ENCODE data around the gene METTL13. TPM values are rescaled to one million over a fixed set of nuclear protein-coding genes. Genes with fewer than 3 reads are reported as not detected.
"Not testable (repeated sequence)": the region's sequence is repeated elsewhere in the genome, so short reads cannot be mapped to it uniquely, and the experiment has no call there.

Gene METTL13
- total RNA-seq, 1 experiment from 2014 or later: 22.0 TPM

DNA sequence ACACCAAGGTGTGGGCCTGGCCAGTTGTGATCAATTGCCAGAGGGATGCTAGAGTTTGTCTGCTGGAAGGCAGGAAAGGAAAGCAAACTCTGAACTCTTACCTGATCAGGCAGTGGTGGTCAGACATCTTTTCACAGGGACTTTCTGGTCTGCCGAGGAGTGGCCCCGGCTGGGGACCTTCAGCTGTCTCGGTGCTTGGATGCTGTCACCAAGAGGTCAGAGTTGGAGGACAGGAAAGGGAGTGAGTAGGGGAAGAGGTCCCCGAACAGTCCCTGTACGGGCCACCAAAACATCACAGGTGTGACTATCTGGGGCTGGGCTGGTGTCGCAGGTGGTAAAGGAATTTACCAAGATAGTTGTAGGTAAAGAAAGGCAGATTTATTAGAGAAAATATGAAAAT lies 17.7 kb upstream of the METTL13 start:
- no peak for DNase-seq (ENCODE audit: low read depth)

DNA sequence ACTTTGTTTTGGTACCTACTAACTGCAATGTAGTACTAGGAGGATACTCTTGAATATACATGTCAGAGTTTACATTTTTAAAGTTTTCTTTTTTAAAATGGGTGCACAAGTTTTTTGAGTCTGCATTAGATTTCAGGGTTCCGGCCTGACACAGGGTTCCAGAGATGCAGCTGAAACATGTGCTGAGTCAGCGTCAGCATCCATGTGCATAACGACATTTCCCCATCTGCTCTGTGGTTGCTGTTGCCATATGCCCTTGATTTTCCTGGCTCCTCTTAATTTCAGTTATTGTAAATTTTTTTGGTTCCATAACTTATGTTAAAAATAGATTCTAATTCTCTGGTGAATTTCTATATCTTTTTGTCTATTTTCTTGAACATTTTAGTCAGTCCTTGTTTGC lies 12.3 kb upstream of the METTL13 start:
- DNase-seq (ENCODE audit: low read depth): no peak

DNA sequence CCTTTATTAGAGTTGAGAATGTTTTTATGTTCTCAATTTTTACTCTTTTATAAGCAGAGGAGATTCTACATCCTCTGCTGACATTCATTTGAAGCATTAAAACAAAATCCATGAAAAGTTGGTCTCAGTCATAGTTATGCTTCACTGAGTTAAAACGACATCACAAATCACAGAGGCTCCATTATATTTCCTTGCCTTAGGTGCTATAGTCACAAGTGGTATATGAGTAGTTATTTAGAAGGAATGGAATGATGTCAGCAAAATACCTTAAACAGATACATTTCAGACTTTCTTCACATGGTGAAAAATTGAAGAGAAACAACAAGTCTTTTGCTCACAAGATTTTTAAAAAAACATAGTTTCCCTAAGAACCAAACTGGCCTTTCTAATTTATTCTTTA lies 11.7 kb upstream of the METTL13 start:
- no peak for DNase-seq (ENCODE audit: low read depth)

DNA sequence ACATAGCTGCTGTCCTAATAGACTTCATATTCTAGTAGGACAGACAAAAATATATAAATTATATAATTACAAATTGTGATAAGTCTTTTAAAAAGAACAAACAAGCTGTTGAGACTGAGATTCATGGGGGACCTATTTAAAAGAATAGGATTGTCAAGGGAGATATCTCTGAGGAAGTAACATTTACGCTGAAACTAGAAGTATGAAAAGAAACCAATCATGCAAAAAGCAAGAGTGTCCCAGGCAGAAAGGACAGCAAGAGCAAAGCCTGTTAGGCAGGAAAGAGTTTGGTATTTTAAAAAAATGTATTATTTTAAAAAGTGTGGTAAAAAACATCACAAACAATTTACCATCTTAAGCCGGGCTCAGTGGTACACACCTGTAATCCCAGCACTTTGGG lies 9.1 kb upstream of the METTL13 start:
- no peak for DNase-seq (ENCODE audit: low read depth)

DNA sequence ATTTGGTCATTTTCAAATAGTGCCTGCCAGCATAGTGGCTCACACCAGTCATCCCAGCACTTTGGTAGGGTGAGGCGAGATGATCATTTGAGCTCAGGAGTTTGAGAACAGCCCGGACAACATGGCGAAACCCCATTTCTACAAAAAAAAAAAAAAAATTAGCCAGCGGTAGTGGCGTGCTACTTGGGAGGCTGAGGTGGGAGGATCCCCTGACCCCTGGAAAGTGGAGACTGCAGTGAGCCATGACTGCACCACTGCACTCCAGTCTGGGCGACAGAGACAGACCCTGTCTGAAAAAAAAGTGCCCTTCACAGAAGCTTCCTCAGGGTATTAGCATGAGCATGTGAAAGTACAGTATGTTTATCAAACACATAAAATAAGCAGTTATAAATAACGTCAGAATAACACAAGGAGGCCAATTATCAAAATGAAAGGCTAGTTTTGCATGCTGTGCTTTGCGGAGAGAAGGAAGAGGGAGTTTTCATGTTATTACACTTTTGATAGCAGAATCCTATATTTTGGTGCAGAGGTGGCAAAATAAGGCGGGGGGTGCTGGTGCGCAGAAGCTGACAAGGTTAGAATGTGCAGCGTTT lies 781 bp upstream of the METTL13 start:
- peak; percentile 14 for DNase-seq (ENCODE audit: low read depth)

DNA sequence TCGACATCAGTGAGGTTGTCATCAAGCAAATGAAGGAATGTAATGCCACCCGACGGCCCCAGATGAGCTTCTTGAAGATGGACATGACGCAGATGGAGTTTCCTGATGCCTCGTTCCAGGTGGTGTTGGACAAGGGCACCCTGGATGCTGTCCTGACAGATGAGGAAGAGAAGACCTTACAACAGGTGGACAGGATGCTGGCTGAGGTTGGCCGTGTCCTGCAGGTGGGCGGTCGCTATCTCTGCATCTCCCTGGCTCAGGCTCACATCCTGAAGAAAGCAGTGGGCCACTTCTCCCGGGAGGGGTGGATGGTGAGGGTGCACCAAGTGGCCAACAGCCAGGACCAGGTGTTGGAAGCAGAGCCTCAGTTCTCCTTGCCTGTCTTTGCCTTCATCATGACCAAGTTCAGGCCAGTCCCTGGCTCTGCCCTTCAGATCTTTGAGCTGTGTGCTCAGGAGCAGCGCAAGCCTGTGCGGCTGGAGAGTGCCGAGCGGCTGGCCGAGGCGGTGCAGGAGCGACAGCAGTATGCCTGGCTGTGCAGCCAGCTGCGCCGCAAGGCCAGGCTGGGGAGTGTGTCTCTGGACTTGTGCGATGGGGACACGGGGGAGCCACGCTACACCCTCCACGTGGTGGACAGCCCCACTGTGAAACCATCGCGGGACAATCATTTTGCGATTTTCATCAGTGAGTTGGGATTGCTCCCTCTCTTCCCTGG lies 2.5 kb downstream of the METTL13 start:
- no peak for DNase-seq (ENCODE audit: low read depth)

DNA sequence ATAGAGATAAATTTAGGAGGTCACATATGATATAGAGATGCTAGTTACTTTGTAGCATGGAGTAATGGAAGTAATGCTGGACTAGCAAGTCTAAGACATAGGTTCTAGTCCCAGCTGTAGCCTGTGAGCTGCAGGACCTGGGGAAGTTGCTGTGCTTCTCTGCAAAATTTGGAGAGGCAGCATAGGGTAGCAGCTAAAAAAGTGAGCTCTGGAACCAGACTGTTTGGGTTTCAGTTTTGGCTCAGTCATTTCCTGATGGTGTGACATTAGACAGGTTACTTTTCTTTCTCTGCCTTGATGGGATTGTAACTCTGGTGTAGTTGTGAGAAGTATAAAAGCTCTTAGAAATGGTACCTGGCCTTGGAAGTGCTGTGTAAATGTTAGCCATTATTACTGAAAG lies 3.3 kb downstream of the METTL13 start:
- no peak for DNase-seq (ENCODE audit: low read depth)

DNA sequence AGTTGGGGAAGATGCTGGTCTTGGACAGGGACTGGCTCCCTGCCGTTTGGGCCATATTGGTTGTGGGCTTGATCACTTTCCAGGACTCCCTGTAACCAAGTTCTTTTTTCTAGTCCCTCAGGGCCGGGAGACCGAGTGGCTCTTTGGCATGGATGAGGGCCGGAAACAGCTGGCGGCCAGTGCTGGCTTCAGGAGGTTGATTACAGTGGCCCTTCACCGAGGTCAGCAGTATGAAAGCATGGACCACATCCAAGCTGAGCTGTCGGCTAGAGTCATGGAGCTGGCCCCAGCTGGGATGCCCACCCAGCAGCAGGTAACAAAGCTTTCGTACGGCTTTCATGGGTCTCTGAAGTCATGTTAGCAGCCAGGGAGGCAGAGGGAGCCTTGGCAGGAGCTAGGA lies 4.3 kb downstream of the METTL13 start:
- DNase-seq (ENCODE audit: low read depth): peak; percentile 46

DNA sequence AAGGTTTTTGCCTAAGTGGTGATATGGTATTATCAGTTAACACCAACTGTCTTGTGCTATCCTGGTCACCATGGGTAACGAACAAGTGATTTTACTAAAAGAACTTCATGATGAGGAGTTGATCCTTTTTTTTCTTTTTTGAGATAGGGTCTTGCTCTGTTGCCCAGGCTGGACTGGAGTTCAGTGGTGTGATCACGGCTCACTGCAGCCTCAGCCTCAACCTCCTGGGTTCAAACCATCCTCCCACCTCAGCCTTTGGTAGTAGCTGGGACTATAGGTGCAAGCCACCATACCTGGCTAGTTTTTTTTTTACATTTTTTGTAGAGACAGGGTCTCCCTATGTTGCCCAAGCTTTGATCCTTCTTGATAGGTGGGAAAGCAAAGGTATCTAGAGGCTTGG lies 5.1 kb downstream of the METTL13 start:
- DNase-seq (ENCODE audit: low read depth): no peak

DNA sequence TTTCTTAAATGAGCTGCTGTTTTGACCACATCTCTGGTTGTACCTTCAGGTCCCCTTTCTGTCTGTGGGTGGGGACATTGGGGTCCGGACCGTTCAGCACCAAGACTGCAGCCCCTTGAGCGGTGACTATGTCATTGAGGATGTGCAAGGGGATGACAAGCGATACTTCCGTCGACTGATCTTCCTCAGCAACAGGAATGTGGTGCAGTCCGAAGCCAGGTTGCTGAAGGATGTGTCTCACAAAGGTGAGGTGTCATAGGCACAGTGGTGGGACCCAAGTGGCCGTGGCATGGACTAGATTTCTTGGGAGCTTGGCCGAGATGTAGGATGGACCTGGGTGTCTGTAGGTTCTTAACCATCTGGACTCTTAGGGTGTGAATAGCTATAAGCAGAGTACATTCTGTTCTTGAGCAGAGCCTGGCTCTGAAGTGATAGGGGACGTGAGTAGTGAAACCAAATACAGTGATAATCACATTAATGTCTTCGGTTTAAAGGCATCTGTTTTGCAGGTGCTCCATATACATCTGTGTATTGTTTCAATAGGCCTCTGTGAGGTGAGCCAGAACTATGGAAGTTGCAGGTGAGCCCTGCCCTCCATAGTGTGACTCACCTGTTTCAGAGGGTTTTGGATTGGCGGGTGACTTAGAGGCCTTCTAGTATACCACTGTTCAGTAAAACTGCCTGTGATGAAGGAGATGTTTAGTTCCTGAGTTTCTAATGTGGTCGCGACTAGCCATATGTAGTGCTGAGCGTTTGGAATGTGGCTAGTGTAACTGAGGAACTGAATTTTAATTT lies 6.4 kb downstream of the METTL13 start:
- DNase-seq (ENCODE audit: low read depth): no peak

DNA sequence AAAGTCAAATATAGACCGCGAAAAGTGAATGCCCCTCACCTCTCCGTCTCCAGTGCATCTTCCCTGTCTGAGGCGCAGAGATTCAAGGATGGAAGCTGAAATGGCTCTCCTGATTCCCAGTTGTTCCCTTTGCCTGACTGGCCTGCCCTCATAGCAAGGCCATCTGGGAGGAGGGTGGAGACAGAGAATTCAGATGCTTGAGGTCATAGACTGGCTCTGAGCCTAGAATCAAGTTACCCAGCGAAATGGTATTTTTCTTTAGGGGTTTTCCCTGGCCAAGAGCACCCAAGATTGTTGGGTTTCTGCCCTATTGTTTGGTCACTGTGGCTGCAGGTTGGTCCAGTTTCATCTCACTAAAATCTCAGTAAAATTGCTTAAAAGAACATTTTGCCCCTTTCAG lies 7.2 kb downstream of the METTL13 start:
- DNase-seq (ENCODE audit: low read depth): peak; percentile 90

DNA sequence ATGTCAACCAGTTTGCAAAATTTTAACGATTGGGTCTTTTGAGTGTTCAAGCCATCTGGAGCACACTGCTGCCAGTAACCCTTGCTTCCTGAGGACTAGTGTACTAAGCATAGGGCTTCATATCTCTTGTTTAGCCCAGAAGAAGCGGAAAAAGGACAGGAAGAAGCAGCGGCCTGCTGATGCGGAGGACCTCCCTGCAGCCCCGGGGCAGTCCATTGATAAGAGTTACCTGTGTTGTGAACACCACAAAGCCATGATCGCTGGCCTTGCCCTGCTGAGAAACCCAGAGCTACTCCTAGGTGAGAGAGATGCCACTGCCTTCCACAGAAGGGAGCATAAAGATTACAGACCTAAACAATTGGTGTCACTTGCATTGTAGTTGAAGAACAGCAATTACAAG lies 8.9 kb downstream of the METTL13 start:
- DNase-seq (ENCODE audit: low read depth): no peak

DNA sequence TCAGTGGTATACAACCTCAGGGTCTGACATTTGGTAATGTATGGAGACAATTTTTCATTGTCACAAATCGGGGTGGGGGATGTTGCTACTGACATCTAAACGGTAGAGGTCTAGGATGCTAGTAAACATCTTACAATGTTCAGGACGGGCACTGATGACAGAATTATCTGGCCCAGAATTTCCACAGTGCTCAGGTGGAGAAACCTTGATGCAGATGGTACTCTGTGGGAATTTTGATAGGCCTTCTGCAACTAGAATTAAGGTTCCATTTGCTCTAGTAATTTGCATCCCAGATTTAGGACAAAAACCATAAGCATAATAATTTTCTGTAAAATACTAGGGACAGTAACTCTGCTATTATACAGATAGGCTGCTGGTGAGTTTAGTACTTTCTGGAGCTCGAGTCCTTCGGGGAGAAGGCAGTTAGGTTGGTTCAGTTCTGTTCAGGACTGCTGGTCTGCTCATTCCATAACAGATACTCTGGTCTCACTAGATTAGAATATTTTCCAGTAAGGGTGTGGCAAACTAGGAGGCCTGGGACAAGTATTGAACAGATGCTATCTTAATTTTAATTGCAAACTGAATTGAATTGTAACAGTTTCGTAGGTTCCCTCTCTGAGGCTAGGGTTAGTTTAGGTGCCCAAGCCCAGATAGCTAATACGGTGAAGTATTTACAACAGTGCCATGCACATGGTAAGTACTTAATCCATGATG lies 11.4 kb downstream of the METTL13 start:
- DNase-seq (ENCODE audit: low read depth): no peak

DNA sequence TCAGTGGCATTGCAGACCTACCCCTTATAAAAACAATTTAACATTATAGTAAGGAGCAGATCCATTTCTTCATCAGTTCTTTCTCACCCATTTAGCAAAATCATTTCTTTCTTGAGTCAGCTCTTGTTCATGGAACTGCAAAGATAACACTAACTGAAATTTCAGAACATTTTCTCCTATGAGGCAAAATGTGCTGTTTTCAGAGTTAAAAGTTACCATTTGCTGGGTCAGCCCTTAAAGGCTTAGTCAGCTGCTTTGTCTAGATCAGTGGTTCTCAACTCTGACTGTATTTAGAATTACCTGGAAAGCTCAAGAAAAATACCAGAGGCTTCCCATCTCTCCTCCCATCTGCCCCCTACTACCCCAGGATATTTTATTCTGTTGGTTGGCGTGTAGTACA lies 12.2 kb downstream of the METTL13 start:
- DNase-seq (ENCODE audit: low read depth): no peak

DNA sequence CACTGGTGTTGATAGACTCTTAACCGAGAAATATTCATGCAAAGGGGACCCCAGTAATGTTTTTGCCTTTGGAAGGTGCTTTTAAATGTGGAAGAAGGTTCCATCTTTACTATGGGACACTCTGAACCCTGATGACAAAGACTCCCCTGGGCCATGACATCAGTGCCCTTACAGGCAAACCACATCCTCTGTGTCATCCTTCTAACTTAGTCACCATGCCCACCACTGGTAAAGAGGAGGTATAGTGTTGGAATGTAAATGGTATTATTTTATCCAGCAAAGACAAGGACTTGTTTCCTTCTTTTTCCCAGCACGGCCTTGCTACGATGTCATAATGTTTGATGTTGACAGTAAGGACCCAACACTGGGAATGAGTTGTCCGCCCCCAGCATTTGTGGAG lies 12.6 kb downstream of the METTL13 start:
- DNase-seq (ENCODE audit: low read depth): peak; percentile 91

DNA sequence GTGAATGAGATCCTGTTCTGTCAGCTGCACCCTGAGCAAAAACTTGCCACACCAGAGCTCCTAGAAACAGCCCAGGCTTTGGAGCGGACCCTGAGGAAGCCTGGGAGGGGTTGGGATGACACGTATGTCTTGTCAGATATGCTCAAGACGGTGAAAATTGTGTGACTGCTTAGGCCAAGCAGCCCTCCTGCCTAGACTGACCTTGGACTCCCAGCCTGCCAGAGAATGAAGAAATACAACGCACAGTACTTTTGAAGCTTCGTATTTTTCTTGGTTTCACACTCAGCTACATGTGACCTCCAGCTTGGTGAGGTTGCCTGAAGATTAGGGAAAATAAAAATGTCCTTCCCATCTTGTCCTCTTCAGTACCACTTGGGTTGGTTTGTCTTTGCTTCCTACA lies 15.1 kb downstream of the METTL13 start:
- no peak for DNase-seq (ENCODE audit: low read depth)

DNA sequence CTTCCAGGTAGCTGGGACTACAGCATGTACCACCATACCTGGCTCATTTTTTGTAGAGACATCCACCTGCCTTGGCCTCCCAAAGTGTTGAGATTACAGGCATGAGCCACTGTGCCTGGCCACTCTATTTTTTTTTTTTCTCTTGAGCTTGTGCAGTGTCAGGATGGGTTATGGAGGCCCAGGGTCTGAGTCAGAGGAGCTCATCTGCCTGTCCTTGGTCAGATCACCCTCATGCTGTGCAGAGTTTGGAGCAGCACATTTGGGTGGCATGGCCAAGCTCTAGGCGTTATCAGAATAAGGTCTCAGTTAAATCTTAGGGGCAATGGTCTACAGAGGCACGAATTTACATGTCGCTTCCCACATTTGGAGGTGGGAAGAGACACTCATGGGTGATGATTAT lies 16.9 kb downstream of the METTL13 start:
- no peak for DNase-seq (ENCODE audit: low read depth)

DNA sequence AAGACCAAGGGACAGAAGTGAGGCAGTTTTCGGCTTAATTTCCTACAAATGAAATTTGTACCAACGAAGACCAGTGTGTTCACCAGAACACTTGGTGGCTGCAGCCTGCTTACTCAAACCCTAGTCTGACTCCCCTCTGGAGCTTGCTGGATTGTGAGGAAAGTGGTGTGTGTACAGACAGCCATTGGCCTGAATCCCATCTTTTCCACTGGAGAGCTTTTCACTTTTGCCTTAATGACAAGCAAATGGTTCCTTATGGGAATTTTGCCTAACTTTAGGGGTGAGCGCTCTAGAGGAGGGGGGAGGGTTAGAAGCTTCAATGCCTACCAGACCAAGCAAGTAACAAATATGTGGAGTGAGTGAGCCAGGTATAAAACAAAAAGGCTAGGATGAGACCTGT lies 17.3 kb downstream of the METTL13 start:
- DNase-seq (ENCODE audit: low read depth): no peak

DNA sequence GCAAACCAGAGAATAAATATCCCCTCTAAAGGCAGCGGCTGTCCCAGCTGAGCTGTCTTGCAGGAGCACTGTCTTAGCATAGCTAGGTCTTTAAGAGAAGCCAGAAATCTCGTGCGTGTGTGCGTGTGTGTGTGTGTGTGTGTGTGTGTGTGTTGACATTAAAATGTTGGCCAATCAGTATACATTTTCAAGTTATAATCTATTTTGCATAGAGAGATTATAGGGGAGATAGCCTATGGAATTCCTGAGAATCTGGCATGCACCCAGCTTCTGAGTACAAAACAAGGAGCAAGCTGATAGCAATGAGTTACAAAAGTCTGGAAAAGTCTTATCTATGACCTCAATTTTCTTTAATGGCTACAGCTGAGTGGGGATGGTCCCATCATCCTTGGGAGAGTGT lies 17.7 kb downstream of the METTL13 start:
- no peak for DNase-seq (ENCODE audit: low read depth)

DNA sequence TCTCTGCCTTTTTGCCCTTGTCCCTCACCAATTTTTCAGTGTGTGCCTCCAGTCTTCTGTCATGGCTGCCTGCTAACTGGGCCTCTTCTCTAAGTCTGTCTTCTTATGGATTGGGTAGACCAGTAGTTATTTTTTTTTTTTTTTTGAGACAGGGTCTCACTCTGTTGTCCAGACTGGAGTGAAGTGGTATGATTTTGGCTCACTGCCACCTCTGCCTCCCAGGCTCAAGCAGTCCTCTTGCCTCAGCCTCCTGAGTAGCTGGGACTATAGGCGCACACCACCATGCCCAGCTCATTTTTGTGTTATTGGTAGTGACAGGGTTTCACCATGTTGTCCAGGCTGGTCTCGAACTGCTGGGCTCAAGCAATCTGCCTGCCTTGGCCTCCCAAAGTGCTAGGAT lies 18.2 kb downstream of the METTL13 start:
- not testable (repeated sequence) for DNase-seq (ENCODE audit: low read depth)

DNA sequence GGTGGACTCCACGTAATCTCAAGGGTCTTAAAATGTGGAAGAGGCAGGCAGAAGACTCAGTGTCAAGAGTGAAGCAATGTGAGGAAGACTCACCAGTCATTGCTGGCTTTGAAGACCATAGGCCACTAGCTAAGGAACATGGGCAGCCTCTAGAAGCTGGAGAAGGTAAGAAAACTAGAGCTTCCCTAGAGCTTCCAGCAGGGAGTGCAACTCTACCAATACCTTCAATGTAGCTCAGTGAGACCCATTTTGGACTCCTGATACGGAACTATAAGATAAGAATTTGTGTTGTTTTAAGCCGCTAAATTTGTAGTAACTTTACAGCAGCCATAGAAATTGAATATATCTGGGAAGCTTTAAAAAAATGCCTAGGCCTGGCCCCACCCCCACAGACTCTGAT lies 18.9 kb downstream of the METTL13 start:
- DNase-seq (ENCODE audit: low read depth): no peak

DNA sequence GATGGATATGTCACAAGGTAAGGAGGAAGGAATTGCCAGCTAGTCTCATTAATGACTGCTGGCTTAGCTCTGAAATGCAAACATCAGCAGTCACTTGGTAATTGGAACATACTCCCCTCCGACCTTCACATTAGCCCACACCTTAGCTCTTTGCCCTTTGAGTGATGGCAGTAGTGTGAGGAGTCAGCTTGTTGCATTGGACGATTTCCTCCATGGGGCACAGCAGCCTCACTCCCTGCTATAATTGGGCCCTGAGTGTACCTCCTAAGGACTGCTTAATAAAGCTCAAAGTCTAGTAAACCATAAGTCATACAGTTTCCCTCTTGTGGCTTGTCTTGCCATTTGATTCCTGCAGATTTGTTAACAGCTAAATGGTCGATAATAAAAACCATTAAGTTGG lies 19.4 kb downstream of the METTL13 start:
- no peak for DNase-seq (ENCODE audit: low read depth)

Data from RPMI7951 (cell line).